Kidney (tissue), 14 donors: ENCODE measurements around the gene BRCA1. TPM values are rescaled to one million over a fixed set of nuclear protein-coding genes. Genes with fewer than 3 reads are reported as not detected.
"Not testable (repeated sequence)": the region's sequence is repeated elsewhere in the genome, so short reads cannot be mapped to it uniquely, and the experiment has no call there.

ENCODE experiments used
- DNase-seq, 5 donors: peaks; one replicate each; pipeline ENCODE4 v3.0.0-alpha.2; 2013 to 2020
- FAIRE-seq: peaks from 2 replicates; lab custom pipeline; 2012; peaks lifted over from hg19 to GRCh38; lab: Jason Lieb, UNC
- H3K27ac ChIP-seq, 2 donors: one replicate each; pipeline ENCODE4 v1.7.0; 2013; ENCODE audit warnings: low read depth in 2 of 2, low read length in 2 of 2, inconsistent platforms in 1 of 2
- H3K27me3 ChIP-seq: one replicate; pipeline ENCODE4 v1.7.1; 2013; ENCODE audit warnings: low read length, inconsistent platforms; ENCODE audit not compliant: control insufficient read depth, insufficient read depth
- H3K36me3 ChIP-seq, 3 donors: one replicate each; pipeline versions ENCODE4 v1.7.0 to v1.7.1; 2013; ENCODE audit warnings: low read length in 3 of 3, control low read depth in 1 of 3, inconsistent platforms in 1 of 3; ENCODE audit not compliant: insufficient read depth in 3 of 3, control insufficient read depth in 2 of 3
- H3K4me1 ChIP-seq, 3 donors: one replicate each; pipeline versions ENCODE4 v1.7.0 to v1.7.1; 2013; ENCODE audit warnings: low read length in 3 of 3, inconsistent platforms in 1 of 3, low read depth in 1 of 3; ENCODE audit not compliant: control insufficient read depth in 2 of 3, insufficient read depth in 2 of 3
- H3K4me3 ChIP-seq, 3 donors: one replicate each; pipeline versions ENCODE4 v1.7.0 to v1.8.1; 2013; ENCODE audit warnings: low read length in 3 of 3, control low read depth in 1 of 3, inconsistent platforms in 1 of 3
- H3K9ac ChIP-seq, 3 donors: one replicate each; pipeline versions ENCODE4 v1.7.0 to v1.7.1; 2013; ENCODE audit warnings: low read length in 3 of 3, control low read depth in 1 of 3, inconsistent platforms in 1 of 3
- H3K9me3 ChIP-seq, 3 donors: one replicate each; pipeline versions ENCODE4 v1.7.0 to v1.7.1; 2013; ENCODE audit warnings: low read length in 3 of 3, control low read depth in 1 of 3, inconsistent platforms in 1 of 3; ENCODE audit not compliant: control insufficient read depth in 2 of 3, insufficient read depth in 1 of 3
- CTCF ChIP-seq: IDR thresholded peaks from 3 replicates; pipeline ENCODE4 v1.5.1; 2012; ENCODE audit warnings: mild to moderate bottlenecking, moderate library complexity, borderline replicate concordance; ENCODE audit not compliant: insufficient read depth; ENCODE audit errors: extremely low read depth
- intact Hi-C: fragments of 100-400 bp; cut with DNase I; formaldehyde crosslinking; loops from one replicate; pipeline ENCODE4 v1.11.1; 2022
- polyA plus RNA-seq: library from polyadenylated mRNA; stranded (reverse); fragments of 350-450 nt; fragmentation: Illumina TruSeq; extraction: RNeasy Lipid Tissue Mini Kit (QIAGEN cat#74804); gene quantifications from one replicate; pipeline ENCODE4 v1.2.3, GENCODE V29; 2014; ENCODE audit warnings: low read depth, low replicate concordance; ENCODE audit not compliant: insufficient read depth
- total RNA-seq: library from RNA; stranded (reverse); fragmentation: NEBNext Ultra II Directional; extraction: Animal tissue kit (Norgen Biotek cat#: 25700); gene quantifications from one replicate; pipeline ENCODE4 v1.2.1, GENCODE V29; 2021
- donor health status: control.
- donor health status: control.
- donor health status: control.
- donor health status: control.
- donor health status: control.
- donor health status: DM: yes; HTN: yes; CAD: no.
- donor health status: Normal renal cell carcinoma (clear cell type).

BRCA1 gene
- total and polyA plus RNA-seq, 2 donors from 2014 or later: 1.4 to 5.1 TPM

GRCh38 chr17:43062984-43063638, 62.1 kb downstream of the BRCA1 start:
- DNase-seq: no peak
- no peak overlapping the region for H3K27ac ChIP-seq
- intact Hi-C loops: no loop called here
- no peaks in the 10 kb centered on the region for H3K36me3 ChIP-seq
- no peaks in the 10 kb centered on the region for H3K9me3 ChIP-seq
- H3K4me3 ChIP-seq: no peak overlapping the region
- no peak for TF ChIP-seq CTCF
- no peak overlapping the region for H3K9ac ChIP-seq
- no peaks in the 10 kb centered on the region for H3K4me1 ChIP-seq
- no peaks in the 10 kb centered on the region for H3K27me3 ChIP-seq
- FAIRE-seq: no peak

GRCh38 chr17:43056051-43056450, 69.1 kb downstream of the BRCA1 start:
- no peak for FAIRE-seq

GRCh38 chr17:43053008-43053407, 72.2 kb downstream of the BRCA1 start:
- H3K4me3 ChIP-seq, DNase-seq, H3K36me3 ChIP-seq, H3K4me1 ChIP-seq, H3K27me3 ChIP-seq, H3K9me3 ChIP-seq, H3K27ac ChIP-seq, intact Hi-C loops, H3K9ac ChIP-seq, FAIRE-seq: not testable (repeated sequence)

More at GRCh38 chr17:43056051-43056450, 69.1 kb downstream of the BRCA1 start:
- Histone ChIP-seq H3K36me3 (no peaks in the 10 kb centered on the region), H3K9ac (no peak overlapping the region), H3K9me3 (no peaks in the 10 kb centered on the region), H3K27ac (no peak overlapping the region), H3K4me3 (no peak overlapping the region), H3K4me1 (no peaks in the 10 kb centered on the region), H3K27me3 (no peaks in the 10 kb centered on the region)
- intact Hi-C loops: no loop called here
- no peak for DNase-seq
- no peak for TF ChIP-seq CTCF

- intact Hi-C loops: no loop called here
- Histone ChIP-seq H3K27ac (no peak overlapping the region), H3K4me1 (no peaks in the 10 kb centered on the region), H3K9ac (no peak overlapping the region), H3K9me3 (no peaks in the 10 kb centered on the region), H3K36me3 (no peaks in the 10 kb centered on the region), H3K4me3 (no peak overlapping the region), H3K27me3 (no peaks in the 10 kb centered on the region)
- FAIRE-seq (no peak), DNase-seq (no peak)
- no peak for TF ChIP-seq CTCF
Observed at GRCh38 chr17:43051969-43052368, 73.2 kb downstream of the BRCA1 start.
